GM12892 (cell line): ENCODE results near the gene RHOT1.
"Not testable (repeated sequence)": the region's sequence is repeated elsewhere in the genome, so short reads cannot be mapped to it uniquely, and the experiment has no call there.

Experiments used
- DNase-seq: peaks from one replicate; pipeline ENCODE4 v3.0.0; 2011; ENCODE audit not compliant: insufficient read length
- FAIRE-seq: peaks from 2 replicates; lab custom pipeline; 2011; peaks lifted over from hg19 to GRCh38; lab: Jason Lieb, UNC
- POLR2A ChIP-seq: IDR thresholded peaks from 2 replicates; pipeline ENCODE4 v1.6.1; 2011; ENCODE audit warnings: low read depth, low read length, control low read depth
- POLR2AphosphoS5 ChIP-seq: IDR thresholded peaks from 2 replicates; pipeline ENCODE4 v1.6.1; 2011; ENCODE audit warnings: low read depth, low read length, control low read depth
- TAF1 ChIP-seq: IDR thresholded peaks from 2 replicates; pipeline ENCODE4 v1.6.1; 2011; ENCODE audit warnings: low read depth, mild to moderate bottlenecking, control low read depth, low read length, borderline replicate concordance

The RHOT1 gene

DNA sequence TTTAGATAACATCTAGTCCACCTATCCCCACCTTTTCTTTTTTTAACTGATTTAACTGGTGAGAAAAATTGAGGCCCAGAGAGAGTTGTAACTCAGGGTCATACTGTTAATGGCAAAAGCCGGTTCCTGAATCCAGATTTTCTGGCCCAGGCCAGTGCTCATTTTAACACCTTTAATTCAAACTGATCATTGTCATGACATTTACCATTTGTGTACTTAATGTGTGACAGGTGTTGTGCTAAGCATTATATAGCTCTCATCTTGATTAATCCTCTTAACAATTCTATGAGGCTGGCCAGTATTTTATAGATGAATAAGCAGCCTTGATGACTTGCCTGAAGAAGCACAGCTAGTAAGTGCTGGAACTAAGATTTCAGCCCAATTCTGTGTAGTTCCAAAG, 14.4 kb downstream of the RHOT1 start:
- no peak for FAIRE-seq
- TF ChIP-seq POLR2AphosphoS5: no peak
- no peak for DNase-seq

DNA sequence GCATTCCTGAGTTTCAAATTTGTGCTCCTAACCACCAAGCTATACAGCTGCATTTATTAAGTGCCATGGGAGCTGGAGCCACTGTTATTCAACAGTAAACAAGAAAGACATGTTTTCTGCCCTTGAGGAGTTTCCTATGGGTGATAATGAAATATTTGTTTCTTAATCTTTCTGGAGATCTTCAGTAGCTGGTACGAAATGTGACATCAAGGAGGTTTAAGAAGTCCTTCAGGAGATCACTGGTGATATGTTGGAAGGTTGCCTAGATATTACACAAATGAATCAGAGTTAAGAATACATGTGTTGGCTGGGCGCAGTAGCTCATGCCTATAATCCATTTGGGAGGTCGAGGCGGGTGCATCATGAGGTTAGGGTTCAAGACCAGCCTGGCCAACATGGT, 14.9 kb downstream of the RHOT1 start:
- DNase-seq (no peak), FAIRE-seq (no peak)
- TF ChIP-seq POLR2A: no peak
- no peak for TF ChIP-seq POLR2AphosphoS5
- no peak for TF ChIP-seq TAF1

DNA sequence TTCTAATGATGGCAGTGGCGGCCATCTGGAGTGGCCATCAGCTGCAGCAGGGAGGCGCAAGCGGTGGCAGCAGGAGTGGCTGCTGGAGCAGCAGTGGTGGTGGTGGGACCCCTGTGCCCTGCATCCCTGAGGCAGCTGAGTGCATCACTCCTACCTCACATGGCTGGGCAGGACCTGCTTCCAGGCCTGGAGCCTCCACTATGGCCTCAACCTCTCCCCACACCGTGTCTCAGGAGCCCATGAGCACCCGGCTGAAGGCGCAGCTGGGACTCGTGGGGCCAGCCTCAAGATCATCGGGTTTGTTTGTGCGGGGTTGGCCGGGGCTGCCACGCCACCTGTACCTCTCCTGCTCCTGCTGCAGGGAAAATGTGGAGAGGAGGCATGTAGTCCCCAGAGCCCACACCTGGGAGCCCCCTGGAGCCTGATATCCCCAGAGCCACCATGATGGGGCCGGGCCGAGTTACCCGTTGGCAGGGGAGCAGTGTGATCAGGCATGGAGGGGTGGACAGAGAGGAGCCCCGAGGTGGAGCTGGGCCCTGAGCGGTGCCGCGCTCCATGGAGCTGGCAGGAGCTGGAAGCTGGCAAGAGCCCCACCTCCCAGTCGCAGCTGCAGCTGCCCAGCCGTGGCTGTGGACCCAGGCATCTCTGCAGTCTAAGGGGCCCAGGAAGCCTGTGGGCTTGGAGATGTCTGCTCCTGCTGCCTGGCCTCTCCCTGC, 16.7 kb downstream of the RHOT1 start:
- TF ChIP-seq TAF1 (no peak), POLR2AphosphoS5 (no peak), POLR2A (no peak)
- DNase-seq (no peak), FAIRE-seq (no peak)

DNA sequence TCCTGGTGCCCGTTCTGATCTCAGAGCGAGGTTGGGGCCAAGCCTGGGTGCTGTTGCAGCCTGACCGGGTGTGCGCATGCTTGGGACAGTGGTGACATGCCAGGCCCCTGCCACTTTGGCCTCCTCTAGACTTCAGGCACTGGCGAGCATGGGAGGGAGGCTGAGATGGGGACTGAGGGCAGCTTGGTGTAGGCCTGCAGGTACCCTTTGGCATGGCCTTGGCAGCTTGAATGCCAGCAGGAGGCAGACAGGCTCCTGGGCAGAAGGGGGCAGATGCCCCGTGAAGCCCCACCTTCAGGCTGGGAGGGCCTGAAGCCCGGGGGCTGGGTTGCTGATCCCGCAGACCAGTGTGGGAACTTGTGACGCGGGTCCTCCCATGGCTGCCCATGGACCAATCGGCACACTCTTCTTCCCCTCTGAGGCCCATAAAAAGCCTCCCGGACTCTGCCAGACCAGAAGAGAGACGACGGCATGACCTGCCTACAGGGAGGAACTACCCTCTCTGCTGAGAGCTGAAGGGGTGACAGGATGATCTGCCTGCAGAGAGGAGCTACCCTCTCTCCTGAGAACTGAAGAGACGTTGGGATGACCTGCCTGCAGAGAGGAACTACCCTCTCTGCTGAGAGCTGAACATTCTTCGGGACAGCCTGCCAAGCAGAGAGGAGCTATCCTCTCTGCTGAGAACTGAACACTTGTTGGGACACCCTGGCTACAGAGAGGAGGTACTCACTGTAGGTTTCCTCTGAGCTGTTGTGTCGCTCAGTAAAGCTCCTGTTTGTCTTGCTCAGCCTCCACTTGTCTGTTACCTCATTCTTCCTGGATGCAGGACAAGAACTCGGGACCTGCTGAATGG, 17.5 kb downstream of the RHOT1 start:
- FAIRE-seq (no peak), DNase-seq (no peak)
- no peak for TF ChIP-seq POLR2A
- TF ChIP-seq TAF1: no peak
- TF ChIP-seq POLR2AphosphoS5: no peak

DNA sequence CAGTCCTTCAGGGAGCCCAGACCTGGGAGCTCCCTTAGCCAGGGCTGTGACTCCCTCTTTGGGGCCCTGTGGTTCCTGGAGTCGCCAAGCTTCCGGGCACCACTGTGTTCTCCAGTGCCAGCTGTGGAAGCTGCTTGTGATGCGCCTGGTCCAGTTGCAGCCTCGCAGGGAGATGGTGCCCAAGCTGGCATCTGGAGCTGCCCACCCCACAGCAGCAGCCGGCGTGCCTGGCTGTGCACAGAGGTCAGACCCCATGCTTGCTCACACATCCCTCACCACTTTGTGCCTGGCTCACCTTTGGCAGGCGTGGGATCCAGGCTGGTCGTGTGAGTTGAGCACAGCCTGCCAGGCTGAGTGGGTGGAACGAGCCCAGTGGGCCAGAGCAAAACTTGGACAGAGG, 18.2 kb downstream of the RHOT1 start:
- TF ChIP-seq POLR2A (no peak), TAF1 (no peak), POLR2AphosphoS5 (no peak)
- DNase-seq: no peak
- no peak for FAIRE-seq

DNA sequence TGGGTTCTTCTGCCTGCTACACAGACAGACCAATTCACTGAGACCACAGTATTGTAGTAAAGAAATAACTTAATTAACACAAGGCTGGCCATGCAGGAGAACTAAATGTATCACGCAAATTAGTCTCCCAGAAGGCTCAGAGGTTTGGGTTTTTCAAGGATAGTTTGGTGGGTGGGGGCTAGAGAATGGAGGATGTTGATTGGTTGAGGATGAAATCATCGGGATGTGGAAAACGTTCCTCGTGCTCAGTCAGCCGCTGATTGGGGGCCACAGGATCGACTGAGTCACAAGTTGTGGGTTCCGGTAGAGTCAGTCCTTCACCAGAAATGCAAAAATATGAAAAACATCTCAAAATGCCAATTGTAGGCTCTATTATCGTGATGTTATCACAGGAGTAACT, 18.7 kb downstream of the RHOT1 start:
- no peak for DNase-seq
- FAIRE-seq: no peak

DNA sequence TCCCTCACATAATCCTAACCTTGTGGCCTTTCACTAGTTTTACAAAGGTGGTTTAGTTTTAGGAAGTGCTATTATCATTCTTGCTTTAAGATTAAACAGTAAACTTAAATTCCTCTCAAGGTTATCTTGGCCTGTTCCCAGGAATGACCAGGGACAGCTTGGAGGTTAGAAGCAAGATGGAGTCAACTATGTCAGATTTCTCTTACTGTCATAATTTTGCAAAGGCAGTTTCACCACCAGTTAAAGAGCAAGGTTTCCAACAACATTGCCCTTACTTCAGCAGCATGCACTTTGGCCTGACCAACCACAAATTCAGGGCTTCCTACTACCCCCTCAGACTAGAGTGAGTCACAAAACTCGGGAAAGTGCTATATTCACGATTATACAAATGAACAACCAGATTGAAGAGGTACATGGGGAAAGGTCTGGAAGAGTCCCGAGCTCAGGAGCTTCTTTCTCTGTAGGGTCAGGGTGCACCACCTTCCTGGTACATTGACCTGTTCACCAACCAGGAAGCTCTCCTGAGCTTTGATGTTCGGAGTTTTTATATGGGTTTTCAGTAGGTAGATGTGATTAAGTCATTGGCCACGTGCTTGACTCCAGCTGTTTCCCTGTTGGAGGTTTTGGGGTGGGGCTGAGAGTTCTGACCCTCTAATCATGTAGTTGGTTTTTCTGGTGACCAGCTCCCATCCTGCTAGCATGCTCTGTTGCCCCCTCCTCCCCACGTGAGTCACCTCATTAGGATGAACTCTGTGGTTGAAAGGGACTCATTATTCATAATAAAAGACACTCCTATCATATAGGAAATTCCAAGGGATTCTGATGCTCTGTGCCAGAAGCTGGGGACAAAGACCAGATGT, 19.4 kb downstream of the RHOT1 start:
- TF ChIP-seq POLR2AphosphoS5 (no peak), TAF1 (no peak), POLR2A (no peak)
- FAIRE-seq: no peak
- DNase-seq: no peak

More for the DNA sequence above, 18.7 kb downstream of the RHOT1 start:
- no peak for TF ChIP-seq POLR2AphosphoS5
- no peak for TF ChIP-seq POLR2A
- TF ChIP-seq TAF1: no peak

DNA sequence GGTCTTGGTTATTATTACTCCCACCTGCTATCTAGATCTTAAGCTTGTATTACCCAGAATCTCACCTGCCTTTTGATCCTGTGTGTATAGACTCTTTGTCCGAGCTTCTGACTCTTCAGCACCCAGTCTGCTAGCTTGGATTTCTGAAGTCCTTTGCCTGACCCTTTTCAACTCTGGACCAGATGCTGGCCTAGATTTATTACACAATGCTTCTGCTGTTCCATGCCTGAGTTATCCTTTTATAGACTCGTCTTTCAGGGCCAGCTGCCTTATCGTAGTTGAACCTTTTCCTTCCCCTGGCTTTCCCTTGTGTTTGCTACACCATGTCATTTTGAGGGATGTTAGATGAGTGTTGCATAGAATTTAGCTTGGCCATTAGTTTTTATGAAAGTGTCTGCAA, 32.6 kb downstream of the RHOT1 start:
- TF ChIP-seq POLR2A: no peak
- no peak for TF ChIP-seq POLR2AphosphoS5
- TF ChIP-seq TAF1: no peak
- FAIRE-seq (no peak), DNase-seq (no peak)

DNA sequence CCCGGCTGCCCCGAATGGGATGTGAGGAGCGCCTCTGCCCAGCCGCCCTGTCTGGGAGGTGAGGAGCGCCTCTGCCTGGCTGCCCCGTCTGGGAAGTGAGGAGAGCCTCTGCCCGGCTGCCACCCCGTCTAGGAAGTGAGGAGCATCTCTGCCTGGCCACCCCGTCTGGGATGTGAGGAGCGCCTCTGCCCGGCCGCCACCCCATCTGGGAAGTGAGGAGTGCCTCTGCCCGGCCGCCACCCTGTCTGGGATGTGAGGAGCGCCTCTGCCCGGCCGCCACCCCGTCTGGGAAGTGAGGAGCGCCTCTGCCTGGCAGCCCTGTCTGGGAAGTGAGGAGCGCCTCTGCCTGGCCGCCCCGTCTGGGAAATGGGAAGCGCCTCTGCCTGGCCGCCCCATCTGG, 36.4 kb downstream of the RHOT1 start:
- DNase-seq, FAIRE-seq: not testable (repeated sequence)

DNA sequence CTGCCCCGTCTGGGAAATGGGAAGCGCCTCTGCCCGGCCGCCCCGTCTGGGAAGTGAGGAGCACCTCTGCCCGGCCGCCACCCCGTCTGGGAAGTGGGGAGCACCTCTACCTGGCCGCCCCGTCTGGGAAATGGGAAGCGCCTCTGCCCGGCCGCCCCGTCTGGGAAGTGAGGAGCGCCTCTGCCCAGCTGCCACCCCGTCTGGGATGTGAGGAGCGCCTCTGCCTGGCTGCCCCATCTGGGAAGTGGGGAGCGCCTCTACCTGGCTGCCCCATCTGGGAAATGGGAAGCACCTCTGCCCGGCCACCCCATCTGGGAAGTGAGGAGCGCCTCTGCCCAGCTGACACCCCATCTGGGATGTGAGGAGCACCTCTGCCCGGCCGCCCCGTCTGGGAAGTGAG, 36.8 kb downstream of the RHOT1 start:
- not testable (repeated sequence) for FAIRE-seq

DNA sequence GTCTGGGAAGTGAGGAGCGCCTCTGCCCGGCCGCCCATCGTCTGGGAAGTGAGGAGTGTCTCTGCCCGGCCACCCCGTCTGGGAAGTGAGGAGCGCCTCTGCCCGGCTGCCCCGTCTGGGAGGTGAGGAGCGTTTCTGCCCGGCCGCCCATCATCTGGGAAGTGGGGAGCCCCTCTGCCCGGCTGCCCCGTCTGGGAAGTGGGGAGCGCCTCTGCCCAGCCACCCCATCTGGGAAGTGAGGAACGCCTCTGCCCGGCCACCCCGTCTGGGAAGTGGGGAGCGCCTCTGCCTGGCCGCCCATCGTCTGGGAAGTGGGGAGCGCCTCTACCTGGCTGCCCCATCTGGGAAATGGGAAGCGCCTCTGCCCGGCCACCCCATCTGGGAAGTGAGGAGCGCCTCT, 37.2 kb downstream of the RHOT1 start:
- not testable (repeated sequence) for DNase-seq, FAIRE-seq

More for the DNA sequence above, 36.8 kb downstream of the RHOT1 start:
- not testable (repeated sequence) for DNase-seq

DNA sequence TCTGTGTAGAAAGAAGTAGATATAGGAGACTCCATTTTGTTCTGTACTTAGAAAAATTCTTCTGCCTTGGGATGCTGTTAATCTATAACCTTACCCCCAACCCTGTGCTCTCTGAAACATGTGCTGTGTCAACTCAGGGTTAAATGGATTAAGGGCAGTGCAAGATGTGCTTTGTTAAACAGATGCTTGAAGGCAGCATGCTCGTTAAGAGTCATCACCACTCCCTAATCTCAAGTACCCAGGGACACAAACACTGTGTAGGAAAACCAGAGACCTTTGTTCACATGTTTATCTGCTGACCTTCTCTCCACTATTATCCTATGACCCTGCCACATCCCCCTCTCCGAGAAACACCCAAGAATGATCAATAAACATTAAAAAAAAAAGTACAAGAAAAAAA, 38.0 kb downstream of the RHOT1 start:
- DNase-seq: not testable (repeated sequence)

More for the DNA sequence above, 38.0 kb downstream of the RHOT1 start:
- not testable (repeated sequence) for FAIRE-seq
